GM18867 (cell line): ENCODE data around the gene GH2.
A peak's percentile ranks its signal among the peaks of the same experiment; 100 is the strongest.
"Not testable (repeated sequence)": the region's sequence is repeated elsewhere in the genome, so short reads cannot be mapped to it uniquely, and the experiment has no call there.

Experiments used
- ATAC-seq: cut with Tn5 transposase; IDR thresholded peaks from one replicate; pipeline ENCODE4 v1.9.1; 2021; ENCODE audit warnings: mild to moderate bottlenecking, moderate library complexity; ENCODE audit not compliant: unreplicated experiment

GH2 gene

GRCh38 chr17:63911657-63912100, 29.9 kb upstream of the GH2 start:
- ATAC-seq, result no peak

- no peak for ATAC-seq
Measured at GRCh38 chr17:63911041-63911635, 29.4 kb upstream of the GH2 start, which contains the start of gene CSHL1. CSHL1 (minus strand) TSS chr17:63911258; CDS start chr17:63911196, 62 bp downstream.

- no peak for ATAC-seq
Measured at GRCh38 chr17:63910096-63910495, 28.4 kb upstream of the GH2 start.

- not testable (repeated sequence) for ATAC-seq
Measured at GRCh38 chr17:63909586-63909985, 27.8 kb upstream of the GH2 start.

GRCh38 chr17:63907161-63907778, 25.5 kb upstream of the GH2 start:
- ATAC-seq, result peak; percentile 52

- not testable (repeated sequence) for ATAC-seq
Measured at GRCh38 chr17:63904796-63905195, 23.1 kb upstream of the GH2 start.

- not testable (repeated sequence) for ATAC-seq
Measured at GRCh38 chr17:63903787-63904201, 22.1 kb upstream of the GH2 start.

GRCh38 chr17:63901971-63902370, 20.2 kb upstream of the GH2 start:
- not testable (repeated sequence) for ATAC-seq

GRCh38 chr17:63898899-63899798, 17.4 kb upstream of the GH2 start:
- ATAC-seq, result not testable (repeated sequence)

- ATAC-seq, result not testable (repeated sequence)
Measured at GRCh38 chr17:63896524-63897354, 15.0 kb upstream of the GH2 start, which contains the start of gene CSH1. CSH1 (minus strand) TSS chr17:63896574; CDS start chr17:63896511, 63 bp downstream.

GRCh38 chr17:63894821-63895220, 13.1 kb upstream of the GH2 start:
- ATAC-seq, result not testable (repeated sequence)

- not testable (repeated sequence) for ATAC-seq
Measured at GRCh38 chr17:63894021-63894420, 12.3 kb upstream of the GH2 start.

- not testable (repeated sequence) for ATAC-seq
Measured at GRCh38 chr17:63892316-63893037, 10.7 kb upstream of the GH2 start.

GRCh38 chr17:63889026-63889848, 7.5 kb upstream of the GH2 start:
- ATAC-seq, result not testable (repeated sequence)

- ATAC-seq, result not testable (repeated sequence)
Measured at GRCh38 chr17:63885119-63885518, 3.4 kb upstream of the GH2 start.

GRCh38 chr17:63882626-63883126, 932 bp upstream of the GH2 start:
- ATAC-seq, result not testable (repeated sequence)

- not testable (repeated sequence) for ATAC-seq
Measured at GRCh38 chr17:63881337-63881736, 407 bp downstream of the GH2 start.

GRCh38 chr17:63880706-63881105, 1.0 kb downstream of the GH2 start:
- ATAC-seq, result no peak

GRCh38 chr17:63878413-63878812, 3.3 kb downstream of the GH2 start:
- ATAC-seq, result not testable (repeated sequence)
